MM.1S (cell line): ENCODE results near the gene SYTL3.

Source experiments
- DNase-seq: peaks from one replicate; pipeline ENCODE4 v3.0.0-alpha.2; 2015
- H2AFZ ChIP-seq: fragments of 300-600 bp; sonication (generic); 2 replicates; pipeline ENCODE4 v1.6.0; 2016; ENCODE audit warnings: antibody characterized with exemption, low read length
- H3F3A ChIP-seq: fragments of 300-600 bp; sonication (generic); 2 replicates; pipeline ENCODE4 v1.6.1; 2016; ENCODE audit warnings: mild to moderate bottlenecking, antibody characterized with exemption, low read length, moderate library complexity, mixed read lengths; ENCODE audit not compliant: insufficient read depth
- H3K27ac ChIP-seq: fragments of 300-600 bp; sonication (generic); 2 replicates; pipeline ENCODE4 v1.5.1; 2016; ENCODE audit warnings: mild to moderate bottlenecking, low read length
- H3K27me3 ChIP-seq: fragments of 300-600 bp; sonication (generic); replicated peaks from 2 replicates; pipeline ENCODE4 v1.6.0; 2016; ENCODE audit warnings: low read length; ENCODE audit not compliant: insufficient read depth
- H3K36me3 ChIP-seq: fragments of 300-600 bp; sonication (generic); replicated peaks from 2 replicates; pipeline ENCODE4 v1.6.1; 2016; ENCODE audit warnings: mild to moderate bottlenecking, low read length, mixed read lengths; ENCODE audit not compliant: insufficient read depth
- H3K4me1 ChIP-seq: fragments of 300-600 bp; sonication (generic); 2 replicates; pipeline ENCODE4 v1.6.1; 2016; ENCODE audit warnings: low read length, mixed read lengths
- H3K4me2 ChIP-seq: fragments of 300-600 bp; sonication (generic); 2 replicates; pipeline ENCODE4 v1.6.0; 2016; ENCODE audit warnings: low read depth, low read length
- H3K4me3 ChIP-seq: fragments of 300-600 bp; sonication (generic); 2 replicates; pipeline ENCODE4 v1.5.1; 2016; ENCODE audit warnings: low read length, mixed read lengths
- H3K79me2 ChIP-seq: fragments of 300-600 bp; sonication (generic); 2 replicates; pipeline ENCODE4 v1.6.1; 2016; ENCODE audit warnings: mixed run types, low read length, mixed read lengths
- H3K9ac ChIP-seq: fragments of 300-600 bp; sonication (generic); 2 replicates; pipeline ENCODE4 v1.6.1; 2016; ENCODE audit warnings: low read length, mixed read lengths
- H3K9me2 ChIP-seq: fragments of 300-600 bp; sonication (generic); replicated peaks from 2 replicates; pipeline ENCODE4 v1.6.1; 2016; ENCODE audit warnings: mild to moderate bottlenecking, low read length, mixed read lengths; ENCODE audit not compliant: insufficient read depth
- H3K9me3 ChIP-seq: fragments of 300-600 bp; sonication (generic); replicated peaks from 2 replicates; pipeline ENCODE4 v1.6.1; 2016; ENCODE audit warnings: mild to moderate bottlenecking, low read length, mixed read lengths; ENCODE audit not compliant: insufficient read depth
- H4K20me1 ChIP-seq: fragments of 300-600 bp; sonication (generic); 2 replicates; pipeline ENCODE4 v1.6.1; 2016; ENCODE audit warnings: mild to moderate bottlenecking, low read length, moderate library complexity, mixed read lengths; ENCODE audit not compliant: insufficient read depth
- EZH2 ChIP-seq: fragments of 300-600 bp; sonication (generic); optimal IDR thresholded peaks from 2 replicates; pipeline ENCODE3; 2017; ENCODE audit warnings: low read depth, mild to moderate bottlenecking, antibody characterized with exemption, low read length, mixed read lengths
- EZH2phosphoT487 ChIP-seq: fragments of 300-600 bp; sonication (generic); IDR thresholded peaks from 2 replicates; pipeline ENCODE4 v1.6.1; 2018; ENCODE audit warnings: antibody characterized with exemption, low read length
- TF ChIP-seq, protein P1 (sequence below): fragments of 300-600 bp; sonication (generic); IDR thresholded peaks from 2 replicates; pipeline ENCODE4 v1.5.1; 2016; ENCODE audit warnings: antibody characterized with exemption, low read length, mixed read lengths

Gene SYTL3

DNA sequence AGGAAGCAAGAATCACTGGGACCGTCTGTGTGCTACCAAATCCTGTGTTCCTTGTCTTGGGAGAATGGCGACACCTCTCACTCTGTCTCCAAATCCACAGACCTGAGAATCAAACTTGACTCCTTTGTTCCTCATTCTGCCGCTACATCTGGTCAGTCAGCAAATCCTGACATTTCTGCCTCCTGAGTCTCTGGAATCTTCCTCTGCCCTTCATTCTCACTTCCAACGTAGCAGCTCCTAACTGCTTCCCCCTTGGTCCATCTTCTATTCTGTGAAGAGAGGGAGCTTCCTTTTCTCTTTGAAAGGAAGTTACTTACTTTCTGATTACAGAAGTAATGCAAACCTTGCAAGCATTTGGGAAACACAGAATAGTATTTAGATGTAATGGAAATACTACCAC is 37.7 kb downstream of the SYTL3 start:
- H3K4me2 ChIP-seq: no peak overlapping the region

DNA sequence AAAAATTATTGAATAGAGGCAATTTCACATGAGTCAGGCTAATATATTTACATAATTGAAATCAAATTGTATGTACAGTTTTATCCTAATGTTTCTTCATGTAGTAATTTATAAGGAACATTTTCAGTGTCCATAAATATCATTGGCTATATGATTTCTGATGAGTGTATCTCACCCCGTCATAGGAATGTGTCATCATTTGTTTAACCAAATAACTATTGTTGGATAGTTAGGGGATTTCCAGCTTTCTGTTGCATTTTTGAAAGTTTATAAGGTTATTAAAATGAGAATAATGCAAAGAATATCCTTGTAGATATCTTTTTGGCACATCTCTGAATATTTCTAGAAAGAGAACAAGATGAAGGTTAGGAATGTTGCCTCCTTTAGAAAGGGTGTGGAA is 39.0 kb downstream of the SYTL3 start:
- no peak overlapping the region for H3K4me2 ChIP-seq

More for the DNA sequence above, 37.7 kb downstream of the SYTL3 start:
- no peaks in the 10 kb centered on the region for H3K79me2 ChIP-seq
- H3K9ac ChIP-seq: no peak overlapping the region
- H3K4me1 ChIP-seq: peaks cover 8% of the 10 kb centered on the region; the same call in 1 of the 2 replicates
- no peak for DNase-seq
- H3K9me2 ChIP-seq: no peaks in the 10 kb centered on the region
- H3F3A ChIP-seq: no peaks in the 10 kb centered on the region
- no peak for TF ChIP-seq EZH2
- TF ChIP-seq EZH2phosphoT487: no peak
- no peak overlapping the region for H3K4me3 ChIP-seq
- H4K20me1 ChIP-seq: no peaks in the 10 kb centered on the region
- H3K27me3 ChIP-seq: no peaks in the 10 kb centered on the region
- H3K36me3 ChIP-seq: no peaks in the 10 kb centered on the region
- no peaks in the 10 kb centered on the region for H3K9me3 ChIP-seq
- no peak overlapping the region for H3K27ac ChIP-seq
- no peak overlapping the region for H2AFZ ChIP-seq

DNA sequence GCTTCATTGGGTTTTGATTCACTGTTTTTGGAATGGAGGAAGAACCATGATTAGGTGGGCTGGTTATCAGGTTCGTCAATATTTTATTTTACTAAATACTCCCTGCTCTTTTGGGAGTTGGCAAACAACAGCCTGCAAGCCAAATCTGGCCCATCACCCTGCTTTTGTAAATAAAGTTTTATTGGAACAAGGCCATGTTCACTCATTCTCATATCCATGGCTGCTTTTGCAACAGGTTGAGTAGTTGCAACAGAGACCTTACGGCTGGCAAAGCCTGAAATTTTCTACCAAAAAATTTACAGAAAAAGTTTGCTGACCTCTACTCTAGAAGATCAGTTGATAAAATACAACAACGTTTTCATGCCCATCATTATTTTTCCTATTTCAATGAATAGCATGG is 45.1 kb downstream of the SYTL3 start:
- no peak overlapping the region for H3K4me2 ChIP-seq

More for the DNA sequence above, 39.0 kb downstream of the SYTL3 start:
- Histone ChIP-seq H3F3A (no peaks in the 10 kb centered on the region), H3K4me3 (no peak overlapping the region), H3K9ac (no peak overlapping the region), H3K9me3 (no peaks in the 10 kb centered on the region), H3K4me1 (peaks cover 8% of the 10 kb centered on the region; the same call in 1 of the 2 replicates), H2AFZ (no peak overlapping the region), H4K20me1 (no peaks in the 10 kb centered on the region), H3K36me3 (no peaks in the 10 kb centered on the region), H3K9me2 (no peaks in the 10 kb centered on the region), H3K27ac (no peak overlapping the region), H3K79me2 (no peaks in the 10 kb centered on the region), H3K27me3 (no peaks in the 10 kb centered on the region)
- no peak for DNase-seq
- TF ChIP-seq EZH2phosphoT487 (no peak), EZH2 (no peak)
- TF ChIP-seq, protein P1, sequence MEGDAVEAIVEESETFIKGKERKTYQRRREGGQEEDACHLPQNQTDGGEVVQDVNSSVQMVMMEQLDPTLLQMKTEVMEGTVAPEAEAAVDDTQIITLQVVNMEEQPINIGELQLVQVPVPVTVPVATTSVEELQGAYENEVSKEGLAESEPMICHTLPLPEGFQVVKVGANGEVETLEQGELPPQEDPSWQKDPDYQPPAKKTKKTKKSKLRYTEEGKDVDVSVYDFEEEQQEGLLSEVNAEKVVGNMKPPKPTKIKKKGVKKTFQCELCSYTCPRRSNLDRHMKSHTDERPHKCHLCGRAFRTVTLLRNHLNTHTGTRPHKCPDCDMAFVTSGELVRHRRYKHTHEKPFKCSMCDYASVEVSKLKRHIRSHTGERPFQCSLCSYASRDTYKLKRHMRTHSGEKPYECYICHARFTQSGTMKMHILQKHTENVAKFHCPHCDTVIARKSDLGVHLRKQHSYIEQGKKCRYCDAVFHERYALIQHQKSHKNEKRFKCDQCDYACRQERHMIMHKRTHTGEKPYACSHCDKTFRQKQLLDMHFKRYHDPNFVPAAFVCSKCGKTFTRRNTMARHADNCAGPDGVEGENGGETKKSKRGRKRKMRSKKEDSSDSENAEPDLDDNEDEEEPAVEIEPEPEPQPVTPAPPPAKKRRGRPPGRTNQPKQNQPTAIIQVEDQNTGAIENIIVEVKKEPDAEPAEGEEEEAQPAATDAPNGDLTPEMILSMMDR: no peak

DNA sequence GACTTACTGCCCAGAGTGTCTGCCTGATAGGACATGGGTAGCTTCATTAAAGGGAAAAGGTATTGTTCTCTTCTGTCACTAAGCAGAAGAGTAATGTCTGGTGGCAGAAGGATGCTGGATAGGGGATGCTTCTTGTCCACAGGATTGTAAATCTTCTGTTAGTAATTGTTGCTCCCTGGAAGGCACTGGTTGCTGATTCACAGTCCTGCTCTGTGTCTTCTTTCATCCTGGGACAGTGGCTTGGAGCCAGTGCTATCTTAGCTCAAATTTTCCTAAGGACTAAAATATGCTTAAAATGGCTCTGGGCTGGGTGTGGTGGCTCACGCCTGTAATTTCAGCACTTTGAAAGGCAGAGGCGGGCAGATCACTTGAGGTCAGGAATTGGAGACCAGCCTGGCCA is 48.0 kb downstream of the SYTL3 start:
- no peak overlapping the region for H3K4me2 ChIP-seq
- no peaks in the 10 kb centered on the region for H3K9me2 ChIP-seq
- no peaks in the 10 kb centered on the region for H3K9me3 ChIP-seq
- H3F3A ChIP-seq: no peaks in the 10 kb centered on the region
- TF ChIP-seq EZH2: no peak
- TF ChIP-seq, protein P1: no peak
- H3K36me3 ChIP-seq: no peaks in the 10 kb centered on the region
- no peak overlapping the region for H3K4me3 ChIP-seq
- DNase-seq: no peak
- no peaks in the 10 kb centered on the region for H4K20me1 ChIP-seq
- H3K27me3 ChIP-seq: no peaks in the 10 kb centered on the region
- no peak overlapping the region for H3K27ac ChIP-seq
- H3K4me1 ChIP-seq: no peaks in the 10 kb centered on the region
- no peaks in the 10 kb centered on the region for H3K79me2 ChIP-seq
- no peak overlapping the region for H2AFZ ChIP-seq
- no peak overlapping the region for H3K9ac ChIP-seq

More for the DNA sequence above, 45.1 kb downstream of the SYTL3 start:
- Histone ChIP-seq H3K27ac (no peak overlapping the region), H3K9ac (no peak overlapping the region), H3K36me3 (no peaks in the 10 kb centered on the region), H3F3A (no peaks in the 10 kb centered on the region), H3K27me3 (no peaks in the 10 kb centered on the region), H3K4me1 (no peaks in the 10 kb centered on the region), H2AFZ (no peak overlapping the region), H3K79me2 (no peaks in the 10 kb centered on the region), H3K9me2 (no peaks in the 10 kb centered on the region), H3K4me3 (no peak overlapping the region), H4K20me1 (no peaks in the 10 kb centered on the region), H3K9me3 (no peaks in the 10 kb centered on the region)
- TF ChIP-seq EZH2phosphoT487 (no peak), EZH2 (no peak)
- TF ChIP-seq, protein P1: no peak
- DNase-seq: no peak
